ENCODE data around the gene COX7B2.
A peak's percentile ranks its signal among the peaks of the same experiment; 100 is the strongest.

Gene COX7B2

GRCh38 chr4:46839128-46839527, 69.9 kb downstream of the COX7B2 start:
- H3K9ac ChIP-seq (ENCODE audit: low read length): no peak overlapping the region
- no peak overlapping the region for H3K4me3 ChIP-seq (ENCODE audit: low read length)
- H3K4me2 ChIP-seq (ENCODE audit: low read depth, low read length): no peak overlapping the region
- TF ChIP-seq EZH2 (optimal IDR thresholded peaks at IDR 0.05; ENCODE audit: low read depth, low read length): no peak
- TF ChIP-seq CTCF (IDR thresholded peaks at IDR 0.05; ENCODE audit: low read length): no peak
- TF ChIP-seq EZH2phosphoT487 (IDR thresholded peaks at IDR 0.05; ENCODE audit: low read length): no peak
- no peaks in the 10 kb centered on the region for H3K36me3 ChIP-seq (replicated peaks; ENCODE audit: insufficient read depth, low read length)
- peaks cover 6% of the 10 kb centered on the region; the same call in 1 of the 2 replicates for H3K4me1 ChIP-seq (ENCODE audit: low read length)
- no peak overlapping the region for H3K27ac ChIP-seq (ENCODE audit: low read length)
- DNase-seq: peak; percentile 51
- H3K9me2 ChIP-seq (replicated peaks; ENCODE audit: insufficient read depth, low read length): no peaks in the 10 kb centered on the region
- H3K27me3 ChIP-seq (replicated peaks; ENCODE audit: insufficient read depth, low read length): no peaks in the 10 kb centered on the region
- H4K20me1 ChIP-seq (ENCODE audit: insufficient read depth, low read length): no peaks in the 10 kb centered on the region
- H3F3A ChIP-seq (ENCODE audit: insufficient read depth, low read length): no peaks in the 10 kb centered on the region
- no peaks in the 10 kb centered on the region for H3K79me2 ChIP-seq (ENCODE audit: low read length)
- H3K9me3 ChIP-seq (replicated peaks; ENCODE audit: insufficient read depth, low read length): no peaks in the 10 kb centered on the region
- H2AFZ ChIP-seq (ENCODE audit: low read length): no peak overlapping the region

GRCh38 chr4:46837639-46838038, 71.4 kb downstream of the COX7B2 start:
- no peaks in the 10 kb centered on the region for H3K36me3 ChIP-seq (replicated peaks; ENCODE audit: insufficient read depth, low read length)
- no peaks in the 10 kb centered on the region for H4K20me1 ChIP-seq (ENCODE audit: insufficient read depth, low read length)
- no peak overlapping the region for H2AFZ ChIP-seq (ENCODE audit: low read length)
- H3F3A ChIP-seq (ENCODE audit: insufficient read depth, low read length): no peaks in the 10 kb centered on the region
- H3K4me1 ChIP-seq (ENCODE audit: low read length): peaks cover 6% of the 10 kb centered on the region; the same call in 1 of the 2 replicates
- H3K27ac ChIP-seq (ENCODE audit: low read length): no peak overlapping the region
- no peak overlapping the region for H3K4me3 ChIP-seq (ENCODE audit: low read length)
- no peak for DNase-seq
- H3K9ac ChIP-seq (ENCODE audit: low read length): no peak overlapping the region
- no peaks in the 10 kb centered on the region for H3K9me3 ChIP-seq (replicated peaks; ENCODE audit: insufficient read depth, low read length)
- no peaks in the 10 kb centered on the region for H3K79me2 ChIP-seq (ENCODE audit: low read length)
- no peaks in the 10 kb centered on the region for H3K27me3 ChIP-seq (replicated peaks; ENCODE audit: insufficient read depth, low read length)
- TF ChIP-seq EZH2 (optimal IDR thresholded peaks at IDR 0.05; ENCODE audit: low read depth, low read length) (no peak), CTCF (IDR thresholded peaks at IDR 0.05; ENCODE audit: low read length) (no peak), EZH2phosphoT487 (IDR thresholded peaks at IDR 0.05; ENCODE audit: low read length) (no peak)
- no peak overlapping the region for H3K4me2 ChIP-seq (ENCODE audit: low read depth, low read length)
- H3K9me2 ChIP-seq (replicated peaks; ENCODE audit: insufficient read depth, low read length): no peaks in the 10 kb centered on the region

GRCh38 chr4:46836584-46836983, 72.5 kb downstream of the COX7B2 start:
- Histone ChIP-seq H3K4me3 (ENCODE audit: low read length) (no peak overlapping the region), H3K4me2 (ENCODE audit: low read depth, low read length) (no peak overlapping the region), H3K27me3 (replicated peaks; ENCODE audit: insufficient read depth, low read length) (no peaks in the 10 kb centered on the region), H3K4me1 (ENCODE audit: low read length) (peaks cover 6% of the 10 kb centered on the region; the same call in 1 of the 2 replicates), H3K79me2 (ENCODE audit: low read length) (no peaks in the 10 kb centered on the region), H3F3A (ENCODE audit: insufficient read depth, low read length) (no peaks in the 10 kb centered on the region), H2AFZ (ENCODE audit: low read length) (no peak overlapping the region), H4K20me1 (ENCODE audit: insufficient read depth, low read length) (no peaks in the 10 kb centered on the region), H3K9ac (ENCODE audit: low read length) (no peak overlapping the region), H3K36me3 (replicated peaks; ENCODE audit: insufficient read depth, low read length) (no peaks in the 10 kb centered on the region), H3K27ac (ENCODE audit: low read length) (no peak overlapping the region), H3K9me3 (replicated peaks; ENCODE audit: insufficient read depth, low read length) (no peaks in the 10 kb centered on the region), H3K9me2 (replicated peaks; ENCODE audit: insufficient read depth, low read length) (no peaks in the 10 kb centered on the region)
- no peak for DNase-seq
- no peak for TF ChIP-seq EZH2phosphoT487 (IDR thresholded peaks at IDR 0.05; ENCODE audit: low read length)
- no peak for TF ChIP-seq EZH2 (optimal IDR thresholded peaks at IDR 0.05; ENCODE audit: low read depth, low read length)
- TF ChIP-seq CTCF (IDR thresholded peaks at IDR 0.05; ENCODE audit: low read length): no peak

Data from MM.1S (cell line).